K562 (cell line): ENCODE measurements around the gene UGT1A10.

Source experiments
- CTCF ChIP-seq, 3 experiments: IDR thresholded peaks in 2 of 3; conservative IDR thresholded peaks in 1 of 3; 2 replicates each; pipeline ENCODE4 v1.5.1; 2011 to 2012; ENCODE audit warnings: low read length in 3 of 3, mild to moderate bottlenecking in 3 of 3, control low read depth in 2 of 3, improper control_type of control experiment in 1 of 3, inconsistent platforms in 1 of 3, low read depth in 1 of 3, mixed read lengths in 1 of 3, moderate library complexity in 1 of 3; ENCODE audit not compliant: insufficient read depth in 2 of 3
- HMGN3 ChIP-seq: IDR thresholded peaks from 2 replicates; pipeline ENCODE4 v1.6.1; 2011; ENCODE audit warnings: borderline replicate concordance, low read depth, mild to moderate bottlenecking, mixed read lengths, low read length; ENCODE audit not compliant: insufficient read length; ENCODE audit errors: extremely low read depth
- MAFG ChIP-seq: fragments of 450-650 bp; conservative IDR thresholded peaks from 2 replicates; pipeline ENCODE4 v1.6.1; 2016; ENCODE audit warnings: missing genetic modification characterization, missing compliant biosample characterization
- NBN ChIP-seq: fragments of 450-650 bp; IDR thresholded peaks from 2 replicates; pipeline ENCODE4 v1.6.1; 2016; ENCODE audit warnings: low read depth, mild to moderate bottlenecking
- NR3C1 ChIP-seq: sonication (generic); formaldehyde crosslinking; IDR thresholded peaks from 2 replicates; pipeline ENCODE4 v1.8.1; 2022; ENCODE audit warnings: missing genetic modification reagents
- ZNF644 ChIP-seq: fragments of 200-800 bp; sonication (Bioruptor generic); IDR thresholded peaks from 2 replicates; pipeline ENCODE4 v1.6.1; 2016; ENCODE audit warnings: low read depth, missing genetic modification characterization, missing compliant biosample characterization
- ZNF740 ChIP-seq, 3 experiments: fragments of 200-800 bp in 1 of 3; sonication (Bioruptor generic) in 1 of 3; sonication (generic) in 1 of 3; formaldehyde crosslinking in 1 of 3; IDR thresholded peaks; 2 replicates each; pipeline versions ENCODE4 v1.6.1 to v1.8.0; 2016 to 2022; ENCODE audit warnings: mild to moderate bottlenecking in 2 of 3, missing compliant biosample characterization in 2 of 3, missing genetic modification characterization in 2 of 3, missing genetic modification reagents in 1 of 3

GRCh38 chr2:233746475-233747282 lies 110.4 kb downstream of the UGT1A10 start:
- TF ChIP-seq ZNF740 (CRISPR knock-in tag; IDR thresholded peaks at IDR 0.05) (no peak), ZNF740 (tag; IDR thresholded peaks at IDR 0.05) (no peak), NR3C1 (no peak), HMGN3 (no peak), NBN (no peak), ZNF644 (no peak), CTCF (IDR thresholded peaks at IDR 0.05 in 2 of 3, conservative IDR thresholded peaks at IDR 0.05 in 1 of 3; ENCODE audit: insufficient read depth in 2 of 3, low read depth in 1 of 3, low read length in 3 of 3) (no peak), MAFG (tag) (no peak)
